Gastrocnemius medialis (tissue), 4 donors: Measurements from ENCODE around the gene RETN. TPM values are rescaled to one million over a fixed set of nuclear protein-coding genes. Genes with fewer than 3 reads are reported as not detected.
"Not testable (repeated sequence)": the region's sequence is repeated elsewhere in the genome, so short reads cannot be mapped to it uniquely, and the experiment has no call there.

ENCODE experiments used
- ATAC-seq, 2 donors: fragments of 150-250 bp; one replicate each; pipeline ENCODE4 v1.9.1; 2016
- DNase-seq, 2 donors: peaks; one replicate each; pipeline ENCODE4 v3.0.0-alpha.2; 2019
- H3K27ac ChIP-seq, 4 donors: fragments of 200-600 bp; sonication (generic); 1 replicate in 1 of 4; 2 replicates in 3 of 4; pipeline ENCODE4 v1.5.1; 2016 to 2018; ENCODE audit warnings: mild to moderate bottlenecking in 2 of 4, moderate library complexity in 1 of 4
- H3K27me3 ChIP-seq, 3 donors: fragments of 200-600 bp; sonication (generic) in 2 of 3; 1 replicate in 1 of 3; 2 replicates in 2 of 3; pipeline versions ENCODE4 v1.5.1 to v1.6.0; 2016 to 2019; ENCODE audit warnings: mild to moderate bottlenecking in 1 of 3, moderate library complexity in 1 of 3
- H3K36me3 ChIP-seq, 2 donors: fragments of 200-600 bp; sonication (generic) in 1 of 2; one replicate each; pipeline ENCODE4 v1.5.1; 2017 to 2018
- H3K4me1 ChIP-seq, 2 donors: fragments of 200-600 bp; sonication (generic) in 1 of 2; one replicate each; pipeline ENCODE4 v1.5.1; 2016 to 2017; ENCODE audit warnings: mild to moderate bottlenecking in 2 of 2
- H3K4me3 ChIP-seq, 4 donors: fragments of 200-600 bp; sonication (generic) in 3 of 4; 1 replicate in 1 of 4; 2 replicates in 3 of 4; pipeline ENCODE4 v1.5.1; 2016 to 2019; ENCODE audit warnings: mild to moderate bottlenecking in 2 of 4
- H3K9me3 ChIP-seq, 3 donors: fragments of 200-600 bp; sonication (generic) in 2 of 3; 1 replicate in 1 of 3; 2 replicates in 2 of 3; pipeline ENCODE4 v1.5.1; 2016 to 2019
- POLR2A ChIP-seq, 2 donors: fragments of 450-650 bp; IDR thresholded peaks; one replicate each; pipeline ENCODE4 v1.6.1; 2017; ENCODE audit warnings: antibody characterized with exemption in 2 of 2, mild to moderate bottlenecking in 2 of 2, moderate library complexity in 2 of 2
- in situ Hi-C, 4 donors: fragments of 200-750 bp; cut with MboI; loops; one replicate each; pipeline versions ENCODE4 v1.15.0 to v1.8.0; 2017; ENCODE audit warnings: low sequenced_read_pairs in 4 of 4
- intact Hi-C: fragments of 100-400 bp; cut with DNase I; formaldehyde crosslinking; loops from one replicate; pipeline ENCODE4 v1.15.1; 2023; ENCODE audit warnings: low total_unique reads
- total RNA-seq, 4 donors: library from RNA; depleted of rRNA; stranded (reverse); fragments of >200 nt; gene quantifications; one replicate each; pipeline versions ENCODE4 v1.1.0 to v1.2.3, GENCODE V29; 2016
- TF ChIP-seq, protein P1 (sequence below), 5 experiments: fragments of 450-650 bp in 3 of 5; fragments of 200-600 bp in 2 of 5; sonication (generic) in 2 of 5; IDR thresholded peaks in 4 of 5; conservative IDR thresholded peaks in 1 of 5; 1 replicate in 4 of 5; 2 replicates in 1 of 5; pipeline ENCODE4 v1.5.1; 2016 to 2019; ENCODE audit warnings: antibody characterized with exemption in 5 of 5, mild to moderate bottlenecking in 3 of 5, moderate library complexity in 3 of 5

Gene RETN
- total RNA-seq, 4 donors from 2014 or later, result 1.2 TPM; not detected in 3

DNA sequence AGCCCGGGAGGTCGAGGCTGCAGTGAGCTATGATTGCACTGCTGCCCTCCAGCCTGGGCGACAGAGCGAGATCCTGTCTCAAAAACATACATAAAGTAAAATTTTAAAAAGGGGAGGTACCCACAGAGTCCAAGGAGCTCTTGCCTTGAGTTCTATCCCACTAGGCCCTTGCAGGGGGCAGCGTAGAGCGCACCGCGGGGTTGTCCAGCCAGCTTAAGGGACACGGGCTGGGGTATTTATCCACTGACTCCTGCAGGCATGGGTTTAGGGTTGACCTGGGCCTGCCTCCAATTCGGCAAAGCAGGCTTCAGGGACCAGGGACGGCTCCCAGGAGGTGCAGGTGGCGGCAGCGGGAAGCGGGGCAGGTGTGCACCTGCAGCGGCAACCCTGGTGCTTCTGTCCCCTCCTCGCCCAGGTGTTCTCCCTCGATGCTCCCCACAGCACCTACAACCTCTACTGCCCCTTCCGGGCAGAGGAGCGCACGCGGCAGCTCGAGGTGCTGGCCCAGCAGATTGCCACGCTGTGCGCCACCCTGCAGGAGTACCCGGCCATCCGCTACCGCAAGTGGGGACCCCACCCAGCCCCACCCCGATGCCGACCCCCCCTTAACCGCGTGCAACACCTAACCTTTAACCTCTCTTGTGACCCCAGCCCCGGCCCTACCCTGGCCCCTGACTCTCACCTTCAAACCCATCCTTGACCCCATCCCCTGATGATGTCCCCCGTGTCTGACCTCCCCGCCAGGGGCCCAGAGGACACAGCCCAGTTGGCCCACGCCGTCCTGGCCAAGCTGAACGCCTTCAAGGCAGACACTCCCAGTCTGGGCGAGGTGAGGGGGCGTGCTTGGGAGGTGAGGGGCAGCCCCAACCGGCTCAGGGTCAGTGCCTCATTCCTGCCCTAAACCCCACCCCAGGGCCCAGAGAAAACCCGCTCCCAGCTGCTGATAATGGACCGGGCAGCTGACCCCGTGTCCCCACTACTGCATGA is 27.3 kb upstream of the RETN start:
- in situ Hi-C loops (no loop called here), intact Hi-C loops (no loop called here)
- Histone ChIP-seq H3K4me3 (no peak overlapping the region), H3K27ac (no peak overlapping the region), H3K4me1 (no peaks in the 10 kb centered on the region), H3K27me3 (peaks cover 20 to 27% (median 21%) of the 10 kb centered on the region in 3 donors), H3K36me3 (no peaks in the 10 kb centered on the region), H3K9me3 (no peaks in the 10 kb centered on the region)
- DNase-seq (no peak), ATAC-seq (no peak)
- TF ChIP-seq, protein P1, sequence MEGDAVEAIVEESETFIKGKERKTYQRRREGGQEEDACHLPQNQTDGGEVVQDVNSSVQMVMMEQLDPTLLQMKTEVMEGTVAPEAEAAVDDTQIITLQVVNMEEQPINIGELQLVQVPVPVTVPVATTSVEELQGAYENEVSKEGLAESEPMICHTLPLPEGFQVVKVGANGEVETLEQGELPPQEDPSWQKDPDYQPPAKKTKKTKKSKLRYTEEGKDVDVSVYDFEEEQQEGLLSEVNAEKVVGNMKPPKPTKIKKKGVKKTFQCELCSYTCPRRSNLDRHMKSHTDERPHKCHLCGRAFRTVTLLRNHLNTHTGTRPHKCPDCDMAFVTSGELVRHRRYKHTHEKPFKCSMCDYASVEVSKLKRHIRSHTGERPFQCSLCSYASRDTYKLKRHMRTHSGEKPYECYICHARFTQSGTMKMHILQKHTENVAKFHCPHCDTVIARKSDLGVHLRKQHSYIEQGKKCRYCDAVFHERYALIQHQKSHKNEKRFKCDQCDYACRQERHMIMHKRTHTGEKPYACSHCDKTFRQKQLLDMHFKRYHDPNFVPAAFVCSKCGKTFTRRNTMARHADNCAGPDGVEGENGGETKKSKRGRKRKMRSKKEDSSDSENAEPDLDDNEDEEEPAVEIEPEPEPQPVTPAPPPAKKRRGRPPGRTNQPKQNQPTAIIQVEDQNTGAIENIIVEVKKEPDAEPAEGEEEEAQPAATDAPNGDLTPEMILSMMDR (IDR thresholded peaks at IDR 0.05 in 4 of 5, conservative IDR thresholded peaks at IDR 0.05 in 1 of 5), result no peak

DNA sequence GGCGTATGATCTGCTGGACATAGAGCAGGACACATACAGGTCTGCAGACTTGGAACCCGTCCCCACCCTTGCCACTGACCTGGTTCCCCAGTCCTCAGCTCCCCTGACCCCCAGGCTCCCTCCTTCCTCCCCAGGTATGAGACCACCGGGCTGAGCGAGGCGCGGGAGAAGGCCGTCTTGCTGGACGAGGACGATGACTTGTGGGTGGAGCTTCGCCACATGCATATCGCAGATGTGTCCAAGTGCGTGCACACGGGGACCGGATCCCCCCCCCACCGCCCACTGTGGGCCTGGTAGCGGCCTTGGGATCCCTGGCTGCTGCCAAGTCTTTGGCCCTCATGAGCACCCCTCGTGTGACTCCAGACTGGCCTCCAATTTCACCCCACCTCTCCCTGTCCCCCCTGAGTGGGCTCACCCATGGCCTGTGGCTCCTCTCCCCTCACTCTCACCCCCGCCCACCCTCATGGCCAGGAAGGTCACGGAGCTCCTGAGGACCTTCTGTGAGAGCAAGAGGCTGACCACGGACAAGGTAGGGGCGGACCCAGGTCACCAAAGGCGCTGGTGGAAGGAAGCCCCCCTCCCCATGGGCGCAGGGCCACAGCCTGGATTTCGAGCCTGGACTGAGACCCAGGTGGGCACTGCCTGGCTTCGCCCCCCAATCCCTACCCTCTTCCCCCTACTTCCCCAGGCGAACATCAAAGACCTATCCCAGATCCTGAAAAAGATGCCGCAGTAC is 26.4 kb upstream of the RETN start:
- Histone ChIP-seq H3K27ac (no peak overlapping the region), H3K36me3 (no peaks in the 10 kb centered on the region), H3K9me3 (no peaks in the 10 kb centered on the region), H3K4me1 (no peaks in the 10 kb centered on the region), H3K27me3 (peaks cover 11 to 18% (median 12%) of the 10 kb centered on the region in 3 donors), H3K4me3 (no peak overlapping the region)
- TF ChIP-seq POLR2A (IDR thresholded peaks at IDR 0.05), result no peak
- TF ChIP-seq, protein P1 (IDR thresholded peaks at IDR 0.05 in 4 of 5, conservative IDR thresholded peaks at IDR 0.05 in 1 of 5), result no peak
- intact Hi-C loops (no loop called here), in situ Hi-C loops (no loop called here)
- DNase-seq (no peak), ATAC-seq (no peak)

DNA sequence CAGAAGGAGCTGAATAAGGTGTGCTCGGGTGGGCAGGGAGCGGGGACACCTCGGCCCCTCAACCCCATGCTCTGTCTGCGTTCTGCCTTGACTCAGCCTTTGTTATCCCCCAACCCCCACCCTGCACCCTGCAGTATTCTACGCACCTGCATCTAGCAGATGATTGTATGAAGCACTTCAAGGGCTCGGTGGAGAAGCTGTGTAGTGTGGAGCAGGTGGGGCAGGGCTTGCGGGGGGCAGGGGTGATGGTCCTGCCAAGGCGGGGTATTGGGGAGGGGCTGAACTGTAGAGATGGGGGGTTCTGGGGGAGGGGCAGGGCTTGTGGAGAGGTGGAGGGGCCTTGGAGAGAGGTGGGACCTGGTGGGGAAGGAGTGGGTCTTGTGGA is 25.8 kb upstream of the RETN start:
- DNase-seq (no peak), ATAC-seq (no peak)
- Histone ChIP-seq H3K4me3 (no peak overlapping the region), H3K9me3 (no peaks in the 10 kb centered on the region), H3K27me3 (peaks cover 6 to 12% (median 7%) of the 10 kb centered on the region in 3 donors), H3K4me1 (no peaks in the 10 kb centered on the region), H3K27ac (no peak overlapping the region), H3K36me3 (no peaks in the 10 kb centered on the region)
- in situ Hi-C loops (no loop called here), intact Hi-C loops (no loop called here)
- no peak for TF ChIP-seq POLR2A (IDR thresholded peaks at IDR 0.05)
- TF ChIP-seq, protein P1 (IDR thresholded peaks at IDR 0.05 in 4 of 5, conservative IDR thresholded peaks at IDR 0.05 in 1 of 5), result no peak

DNA sequence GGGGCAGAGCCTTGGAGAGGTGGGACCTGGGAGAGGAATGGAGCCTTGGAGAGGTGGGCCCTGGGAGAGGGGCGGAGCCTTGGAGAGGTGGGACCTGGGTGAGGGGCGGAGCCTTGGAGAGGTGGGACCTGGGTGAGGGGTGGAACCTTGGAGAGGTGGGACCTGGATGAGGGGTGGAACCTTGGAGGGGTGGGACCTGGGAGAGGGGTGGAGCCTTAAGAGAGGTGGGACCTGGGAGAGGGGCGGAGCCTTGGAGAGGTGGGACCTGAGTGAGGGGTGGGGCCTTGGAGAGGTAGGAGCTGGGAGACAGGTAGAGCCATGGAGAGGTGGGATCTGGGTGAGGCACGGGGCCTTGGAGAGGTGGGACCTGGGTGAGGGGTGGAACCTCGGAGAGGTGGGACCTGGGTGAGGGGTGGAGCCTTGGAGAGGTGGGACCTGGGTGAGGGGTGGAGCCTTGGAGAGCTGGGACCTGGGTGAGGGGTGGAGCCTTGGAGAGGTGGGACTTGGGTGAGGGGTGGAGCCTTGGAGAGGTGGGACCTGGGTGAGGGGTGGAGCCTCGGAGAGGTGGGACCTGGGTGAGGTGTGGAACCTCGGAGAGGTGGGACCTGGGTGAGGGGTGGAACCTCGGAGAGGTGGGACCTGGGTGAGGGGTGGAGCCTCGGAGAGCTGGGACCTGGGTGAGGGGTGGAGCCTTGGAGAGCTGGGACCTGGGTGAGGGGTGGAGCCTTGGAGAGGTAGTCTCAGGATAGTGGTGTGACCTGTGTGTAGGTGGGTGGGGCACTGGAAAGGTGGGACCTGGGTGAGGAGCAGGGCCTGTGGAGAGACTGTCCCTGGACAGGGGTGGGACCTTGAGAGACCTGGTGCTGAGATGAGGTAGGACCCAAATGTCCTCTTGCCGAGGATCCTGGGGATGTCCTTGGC is 25.0 kb upstream of the RETN start:
- H3K27ac ChIP-seq, H3K27me3 ChIP-seq, ATAC-seq, in situ Hi-C loops, DNase-seq, H3K4me1 ChIP-seq, intact Hi-C loops, H3K36me3 ChIP-seq, H3K9me3 ChIP-seq, H3K4me3 ChIP-seq: not testable (repeated sequence)
